GM12875 (cell line): ENCODE measurements around the gene KCNK4.

ENCODE experiments used
- H3K4me3 ChIP-seq: one replicate; pipeline ENCODE4 v1.5.1; 2011; ENCODE audit warnings: low read depth, low read length, control low read depth
- TF ChIP-seq, protein P1 (sequence below): IDR thresholded peaks from 2 replicates; pipeline ENCODE4 v1.5.1; 2011; ENCODE audit warnings: low read depth, mild to moderate bottlenecking, control low read depth, inconsistent platforms, low read length, moderate library complexity, borderline replicate concordance; ENCODE audit not compliant: insufficient read depth

The KCNK4 gene

DNA sequence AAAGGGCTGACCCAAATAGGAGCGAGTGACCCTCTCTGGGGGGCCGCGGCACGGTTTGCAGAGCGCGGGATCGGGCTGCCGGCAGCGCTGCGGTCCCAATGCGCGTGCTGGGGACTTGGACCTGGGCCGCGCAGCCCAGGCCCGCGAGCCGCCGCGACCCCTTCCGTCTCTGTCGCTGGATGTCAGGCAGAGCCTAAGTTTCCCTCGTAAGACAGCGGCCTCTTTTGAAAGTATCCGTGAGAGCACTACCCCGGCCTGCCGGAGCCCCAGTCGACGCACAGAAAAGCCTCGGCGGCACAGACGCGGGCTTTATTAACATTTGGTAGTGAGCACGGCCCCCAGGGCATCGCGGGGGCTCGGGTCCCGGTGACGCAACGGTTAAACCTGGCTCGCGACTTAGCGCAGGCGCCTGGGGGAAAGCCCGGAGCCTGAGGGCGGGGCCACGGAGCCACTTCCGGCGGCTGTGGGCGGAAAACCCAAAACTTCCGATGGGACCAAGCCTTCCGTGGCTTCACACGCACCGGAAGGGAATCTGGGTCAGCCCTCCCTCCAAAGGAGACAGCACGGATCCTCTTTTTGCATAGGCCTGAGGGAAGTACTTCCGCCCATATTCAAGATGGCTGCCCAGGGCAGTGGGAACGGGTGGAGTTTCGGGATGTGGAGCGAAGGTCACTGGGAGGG is 21.4 kb upstream of the KCNK4 start:
- H3K4me3 ChIP-seq = peak overlapping the region; percentile 76
- TF ChIP-seq, protein P1, sequence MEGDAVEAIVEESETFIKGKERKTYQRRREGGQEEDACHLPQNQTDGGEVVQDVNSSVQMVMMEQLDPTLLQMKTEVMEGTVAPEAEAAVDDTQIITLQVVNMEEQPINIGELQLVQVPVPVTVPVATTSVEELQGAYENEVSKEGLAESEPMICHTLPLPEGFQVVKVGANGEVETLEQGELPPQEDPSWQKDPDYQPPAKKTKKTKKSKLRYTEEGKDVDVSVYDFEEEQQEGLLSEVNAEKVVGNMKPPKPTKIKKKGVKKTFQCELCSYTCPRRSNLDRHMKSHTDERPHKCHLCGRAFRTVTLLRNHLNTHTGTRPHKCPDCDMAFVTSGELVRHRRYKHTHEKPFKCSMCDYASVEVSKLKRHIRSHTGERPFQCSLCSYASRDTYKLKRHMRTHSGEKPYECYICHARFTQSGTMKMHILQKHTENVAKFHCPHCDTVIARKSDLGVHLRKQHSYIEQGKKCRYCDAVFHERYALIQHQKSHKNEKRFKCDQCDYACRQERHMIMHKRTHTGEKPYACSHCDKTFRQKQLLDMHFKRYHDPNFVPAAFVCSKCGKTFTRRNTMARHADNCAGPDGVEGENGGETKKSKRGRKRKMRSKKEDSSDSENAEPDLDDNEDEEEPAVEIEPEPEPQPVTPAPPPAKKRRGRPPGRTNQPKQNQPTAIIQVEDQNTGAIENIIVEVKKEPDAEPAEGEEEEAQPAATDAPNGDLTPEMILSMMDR = 0 out of 2 replicates have a peak, but pooled peaks have one; percentile 1

DNA sequence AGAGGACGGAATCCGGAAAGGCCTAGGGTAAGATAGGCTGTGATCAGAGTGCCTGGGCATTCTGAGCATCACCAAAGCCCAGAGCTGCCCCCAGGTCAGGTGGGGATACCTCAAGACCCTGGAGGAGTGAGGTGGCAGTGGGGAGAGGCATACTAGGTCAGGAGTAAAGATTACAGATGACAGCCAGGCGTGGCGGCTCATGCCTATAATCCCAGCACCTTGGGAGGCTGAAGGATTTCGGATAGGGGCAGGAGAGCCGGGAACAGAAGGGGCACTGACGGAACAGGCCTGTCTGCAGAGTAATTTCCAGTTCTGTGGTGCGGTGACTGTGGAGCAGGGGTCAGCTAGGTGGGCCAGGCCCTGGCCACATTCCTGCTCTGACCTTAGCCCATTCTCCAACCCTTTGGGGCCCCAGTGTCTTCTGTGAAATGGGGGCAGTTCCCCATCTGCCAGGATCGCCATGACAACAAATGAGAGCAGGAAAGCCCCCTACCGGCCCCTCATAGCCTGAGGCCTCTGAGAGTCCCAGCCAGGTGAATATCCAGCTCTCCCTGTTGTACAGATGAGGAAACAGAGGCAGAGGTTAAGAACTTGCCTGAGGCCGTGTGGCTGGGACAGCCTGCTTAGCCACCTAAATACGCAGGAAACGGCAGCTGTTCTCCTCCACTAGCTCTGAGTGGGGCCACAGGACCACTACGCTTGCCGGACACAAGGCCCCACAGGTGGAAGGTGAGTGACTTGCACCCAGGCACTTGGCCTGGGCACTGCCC is 15.9 kb upstream of the KCNK4 start:
- no peak overlapping the region for H3K4me3 ChIP-seq
- TF ChIP-seq, protein P1 = no peak

DNA sequence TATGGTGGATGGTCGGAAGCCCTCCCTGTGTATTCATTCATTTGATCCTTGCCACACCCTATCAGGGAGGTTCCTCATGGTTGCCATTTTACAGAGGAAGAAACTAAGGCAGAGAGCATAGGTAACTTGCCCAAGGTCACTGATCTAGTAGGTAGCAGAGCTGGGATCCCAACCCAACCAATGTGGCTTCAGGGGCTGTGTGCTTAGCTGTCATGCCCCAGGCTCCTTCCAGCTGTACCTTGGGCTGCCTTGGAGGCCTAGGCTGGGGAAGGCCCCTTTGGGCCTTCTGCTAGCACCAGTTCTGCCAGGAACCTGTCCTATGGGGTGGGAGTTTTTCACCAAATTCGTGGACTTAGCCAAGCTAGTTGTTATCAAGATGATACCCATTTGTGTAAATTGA is 15.3 kb upstream of the KCNK4 start:
- no peak overlapping the region for H3K4me3 ChIP-seq
- TF ChIP-seq, protein P1 = no peak

DNA sequence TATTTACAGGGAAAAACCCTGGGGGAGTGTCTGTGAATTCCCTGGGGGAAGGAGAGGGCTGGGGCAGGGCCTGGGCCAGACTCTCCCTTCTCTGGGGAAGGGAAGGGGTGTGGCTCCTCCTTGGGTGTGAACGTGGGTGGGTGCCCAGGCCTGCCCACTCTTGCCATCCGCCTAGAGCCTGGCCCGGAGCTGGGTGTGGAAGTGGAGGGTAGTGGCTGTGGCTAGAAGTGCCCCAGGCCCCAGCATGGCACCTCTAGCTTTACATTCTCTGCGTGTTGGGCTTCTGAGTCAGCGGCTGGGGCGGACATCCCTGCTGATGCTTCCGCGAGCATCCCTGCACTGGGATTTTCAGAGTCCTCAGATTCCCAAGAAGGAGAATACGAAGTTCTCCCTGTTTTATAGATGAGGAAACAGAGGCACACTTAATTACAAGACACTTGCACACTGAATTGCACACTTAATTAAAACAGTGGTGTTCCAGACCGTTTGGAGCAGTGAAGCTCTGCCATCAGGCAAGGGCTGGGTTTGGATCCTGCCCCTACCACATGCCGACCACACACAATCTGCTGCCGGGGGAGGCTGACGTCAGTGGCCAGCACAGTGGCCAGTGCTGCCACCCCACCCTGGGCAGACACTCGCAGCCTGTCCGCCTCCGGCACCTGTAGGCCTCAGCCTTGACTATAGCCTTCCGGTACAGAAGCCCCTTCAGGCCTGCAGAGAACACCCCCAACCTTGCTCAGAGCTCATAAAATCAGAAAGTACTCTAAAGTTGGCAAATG is 14.3 kb upstream of the KCNK4 start:
- H3K4me3 ChIP-seq = no peak overlapping the region
- TF ChIP-seq, protein P1 = no peak

DNA sequence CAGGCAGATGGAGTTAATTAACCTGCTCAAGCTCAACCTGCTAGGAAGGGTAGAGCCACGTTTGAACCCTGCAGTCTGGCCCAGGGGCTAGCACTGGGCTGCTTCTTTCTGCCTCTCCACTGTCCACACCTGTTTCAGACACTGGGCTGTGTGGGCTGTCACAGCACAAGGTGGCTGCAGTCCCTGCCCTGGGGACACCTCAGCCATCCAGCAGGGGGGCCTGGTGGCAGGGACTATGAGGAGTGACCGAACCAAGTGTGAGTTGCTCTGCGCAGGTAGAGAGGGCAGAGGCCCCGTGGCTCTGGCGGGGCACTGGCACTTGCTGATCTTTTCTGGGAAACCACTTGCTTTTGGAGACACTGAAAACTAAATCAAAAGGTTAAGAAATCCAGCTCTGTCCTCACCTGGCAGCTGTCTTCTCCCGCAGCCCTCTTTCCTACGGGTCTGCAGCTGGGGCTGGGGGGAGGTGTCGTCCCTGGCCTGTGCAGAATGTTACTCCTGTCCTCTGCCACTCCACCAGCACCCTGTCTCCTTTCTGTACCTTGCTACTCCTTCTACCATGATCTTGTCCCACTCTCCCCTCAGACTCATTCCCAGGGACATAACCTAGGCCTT is 12.4 kb upstream of the KCNK4 start:
- TF ChIP-seq, protein P1 = no peak
- no peak overlapping the region for H3K4me3 ChIP-seq

DNA sequence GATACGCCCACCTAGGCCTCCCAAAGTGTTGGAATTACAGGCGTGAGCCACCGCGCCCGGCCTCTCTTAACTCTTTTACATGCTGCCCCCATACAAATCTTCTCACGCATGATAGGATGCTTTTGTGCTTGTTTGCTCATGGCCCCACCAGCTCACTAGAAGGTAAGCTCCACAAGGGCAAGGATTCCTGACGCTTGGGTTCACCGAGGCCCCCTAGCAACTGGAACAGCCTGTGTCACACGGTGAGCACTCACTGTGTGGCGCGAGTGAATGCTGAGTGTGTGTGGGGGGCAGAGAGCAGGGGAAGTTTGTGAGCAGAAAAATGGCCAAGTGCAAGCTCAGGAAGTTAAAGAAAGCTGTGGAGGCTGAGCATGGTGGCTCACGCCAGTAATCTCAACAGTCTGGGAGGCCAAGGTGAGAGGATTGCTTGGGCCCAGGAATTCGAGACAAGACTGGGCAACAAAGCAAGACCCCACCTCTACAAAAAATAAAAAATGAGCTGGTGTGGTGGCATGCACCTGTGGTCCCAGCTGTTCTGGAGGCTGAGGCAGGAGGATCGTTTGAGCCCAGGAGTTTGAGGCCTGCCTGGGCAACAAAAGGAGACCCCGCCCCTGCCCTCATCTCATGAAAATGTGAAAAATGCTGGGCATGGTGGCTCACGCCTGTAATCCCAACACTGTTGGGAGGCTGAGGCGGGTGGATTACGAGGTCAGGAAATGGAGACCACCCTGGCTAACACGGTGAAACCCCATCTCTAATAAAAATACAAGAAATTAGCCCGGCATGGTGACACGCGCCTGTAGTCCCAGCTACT is 8.9 kb upstream of the KCNK4 start:
- TF ChIP-seq, protein P1 = no peak
- no peak overlapping the region for H3K4me3 ChIP-seq
